Liver (tissue), 9 donors: ENCODE measurements around the gene CD59. TPM values are rescaled to one million over a fixed set of nuclear protein-coding genes. Genes with fewer than 3 reads are reported as not detected.
"Not testable (repeated sequence)": the region's sequence is repeated elsewhere in the genome, so short reads cannot be mapped to it uniquely, and the experiment has no call there.

Experiments
- DNase-seq: peaks from one replicate; pipeline ENCODE4 v3.0.0-alpha.2; 2017; ENCODE audit warnings: low spot score
- H3K27ac ChIP-seq, 2 donors: one replicate each; pipeline ENCODE4 v1.7.0; 2013; ENCODE audit warnings: inconsistent platforms in 2 of 2, low read length in 2 of 2, control low read depth in 1 of 2, low read depth in 1 of 2, mild to moderate bottlenecking in 1 of 2
- H3K27me3 ChIP-seq, 4 donors: one replicate each; pipeline versions ENCODE4 v1.6.1 to v1.7.0; 2013; ENCODE audit warnings: low read length in 3 of 4, inconsistent platforms in 1 of 4, mild to moderate bottlenecking in 1 of 4, moderate library complexity in 1 of 4; ENCODE audit not compliant: control insufficient read depth in 4 of 4, insufficient read depth in 4 of 4
- H3K36me3 ChIP-seq, 4 donors: one replicate each; pipeline versions ENCODE4 v1.6.1 to v1.7.0; 2013; ENCODE audit warnings: low read length in 3 of 4, mild to moderate bottlenecking in 3 of 4, low read depth in 1 of 4, moderate library complexity in 1 of 4; ENCODE audit not compliant: control insufficient read depth in 4 of 4, insufficient read depth in 3 of 4
- H3K4me1 ChIP-seq, 4 donors: one replicate each; pipeline versions ENCODE4 v1.6.1 to v1.7.0; 2013; ENCODE audit warnings: low read length in 3 of 4, mild to moderate bottlenecking in 3 of 4, moderate library complexity in 1 of 4; ENCODE audit not compliant: control insufficient read depth in 4 of 4, insufficient read depth in 4 of 4
- H3K4me3 ChIP-seq, 3 donors: one replicate each; pipeline versions ENCODE4 v1.6.1 to v1.7.0; 2013; ENCODE audit warnings: low read length in 3 of 3, control low read depth in 1 of 3, low read depth in 1 of 3, mild to moderate bottlenecking in 1 of 3
- H3K9ac ChIP-seq, 2 donors: one replicate each; pipeline ENCODE4 v1.7.0; 2013; ENCODE audit warnings: low read length in 2 of 2, mild to moderate bottlenecking in 2 of 2, moderate library complexity in 2 of 2, control low read depth in 1 of 2, low read depth in 1 of 2
- H3K9me3 ChIP-seq, 4 donors: one replicate each; pipeline versions ENCODE4 v1.6.1 to v1.7.0; 2013; ENCODE audit warnings: low read length in 3 of 4; ENCODE audit not compliant: control insufficient read depth in 4 of 4
- EGR1 ChIP-seq, 2 donors: IDR thresholded peaks; 2 replicates each; pipeline ENCODE4 v1.6.1; 2016 to 2018; ENCODE audit warnings: antibody characterized with exemption in 2 of 2, low read depth in 2 of 2
- FOXA1 ChIP-seq: IDR thresholded peaks from 2 replicates; pipeline ENCODE4 v1.6.1; 2016; ENCODE audit warnings: antibody characterized with exemption
- FOXA2 ChIP-seq: IDR thresholded peaks from 2 replicates; pipeline ENCODE4 v1.6.1; 2016; ENCODE audit warnings: antibody characterized with exemption
- GABPA ChIP-seq, 2 donors: IDR thresholded peaks in 1 of 2; conservative IDR thresholded peaks in 1 of 2; 2 replicates each; pipeline ENCODE4 v1.6.1; 2016; ENCODE audit warnings: antibody characterized with exemption in 2 of 2, mild to moderate bottlenecking in 1 of 2, moderate library complexity in 1 of 2
- HNF4A ChIP-seq, 2 donors: conservative IDR thresholded peaks; 2 replicates each; pipeline ENCODE4 v1.6.1; 2016; ENCODE audit warnings: antibody characterized with exemption in 2 of 2, mild to moderate bottlenecking in 2 of 2
- HNF4G ChIP-seq: IDR thresholded peaks from 2 replicates; pipeline ENCODE4 v1.6.1; 2016; ENCODE audit warnings: antibody characterized with exemption
- MAX ChIP-seq: IDR thresholded peaks from 2 replicates; pipeline ENCODE4 v1.6.1; 2016; ENCODE audit warnings: antibody characterized with exemption
- NR2F2 ChIP-seq: IDR thresholded peaks from 2 replicates; pipeline ENCODE4 v1.6.1; 2016; ENCODE audit warnings: antibody characterized with exemption
- RXRA ChIP-seq, 2 donors: IDR thresholded peaks; 2 replicates each; pipeline ENCODE4 v1.6.1; 2017 to 2018; ENCODE audit warnings: antibody characterized with exemption in 2 of 2, mild to moderate bottlenecking in 1 of 2
- TAF1 ChIP-seq: conservative IDR thresholded peaks from 2 replicates; pipeline ENCODE4 v1.6.1; 2016; ENCODE audit warnings: antibody characterized with exemption, mild to moderate bottlenecking
- WGBS: extraction: QIAGEN DNeasy Blood & Tissue Kit; methylation state at CpG from one replicate; pipeline ENCODE4 v1.1.7; 2013; 5-methylcytosine and 5-hydroxymethylcytosine counted together
- polyA plus RNA-seq, 2 donors: library from polyadenylated mRNA; stranded (reverse) in 1 of 2; unstranded in 1 of 2; fragments of 200-250 nt in 1 of 2; fragments of >200 nt in 1 of 2; fragmentation: Nextera tagmentation in 1 of 2; extraction: Ambion mirVana in 1 of 2; gene quantifications; one replicate each; pipeline versions ENCODE4 v1.2.1 to v1.2.3, GENCODE V29; 2013 to 2015
- total RNA-seq, 2 donors: library from RNA; depleted of rRNA; stranded (reverse); fragments of >200 nt; gene quantifications; one replicate each; pipeline ENCODE4 v1.2.3, GENCODE V29; 2014
- TF ChIP-seq, protein P1 (sequence below): IDR thresholded peaks from 2 replicates; pipeline ENCODE4 v1.6.1; 2016; ENCODE audit warnings: antibody characterized with exemption, mild to moderate bottlenecking
- donor health status: healthy.
- donor health status: healthy.
- donor health status: healthy.
- donor health status: healthy.
- donor health status: healthy.

Gene CD59
- total and polyA plus RNA-seq, 4 donors, result 74.2 to 181 (median 130) TPM

DNA sequence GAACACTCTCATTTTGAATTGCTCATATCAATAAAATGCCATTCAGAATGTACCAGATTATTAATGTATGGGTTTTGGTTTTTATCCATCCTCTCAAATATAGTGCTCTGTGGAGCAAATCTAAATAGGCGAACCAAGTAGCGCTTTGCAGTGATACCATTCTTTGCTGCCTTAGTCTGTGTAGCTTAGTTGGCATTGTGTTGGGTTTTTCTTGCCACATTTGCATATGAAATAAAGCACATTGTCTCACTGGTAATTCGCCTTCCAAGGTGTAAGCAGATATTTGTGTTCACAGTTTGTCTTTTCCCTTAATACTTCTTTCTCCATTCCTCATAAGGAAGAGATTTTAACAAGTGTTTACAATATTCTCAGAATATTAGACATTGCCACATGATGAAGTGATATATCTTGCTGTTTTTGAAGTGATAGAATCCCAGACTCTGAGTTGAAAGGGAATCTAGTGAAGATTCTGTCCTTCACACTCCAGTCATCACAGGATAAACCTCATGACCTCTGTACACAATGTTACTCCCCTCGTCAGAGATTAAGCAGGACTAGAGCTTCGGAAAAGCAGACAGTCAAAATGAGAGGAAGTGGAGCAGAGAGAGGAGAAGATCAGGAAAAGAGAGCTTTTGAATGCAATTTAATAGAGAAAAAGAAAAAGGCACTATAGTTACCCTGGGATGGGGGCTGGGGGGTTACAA is 52.1 kb downstream of the CD59 start:
- Histone ChIP-seq H3K9me3 (no peaks in the 10 kb centered on the region), H3K9ac (no peak overlapping the region), H3K27ac (no peak overlapping the region), H3K4me1 (no peaks in the 10 kb centered on the region), H3K36me3 (no peaks in the 10 kb centered on the region), H3K4me3 (no peak overlapping the region), H3K27me3 (peaks cover 0 to 2% (median 0%) of the 10 kb centered on the region in 4 donors)
- TF ChIP-seq, protein P1, sequence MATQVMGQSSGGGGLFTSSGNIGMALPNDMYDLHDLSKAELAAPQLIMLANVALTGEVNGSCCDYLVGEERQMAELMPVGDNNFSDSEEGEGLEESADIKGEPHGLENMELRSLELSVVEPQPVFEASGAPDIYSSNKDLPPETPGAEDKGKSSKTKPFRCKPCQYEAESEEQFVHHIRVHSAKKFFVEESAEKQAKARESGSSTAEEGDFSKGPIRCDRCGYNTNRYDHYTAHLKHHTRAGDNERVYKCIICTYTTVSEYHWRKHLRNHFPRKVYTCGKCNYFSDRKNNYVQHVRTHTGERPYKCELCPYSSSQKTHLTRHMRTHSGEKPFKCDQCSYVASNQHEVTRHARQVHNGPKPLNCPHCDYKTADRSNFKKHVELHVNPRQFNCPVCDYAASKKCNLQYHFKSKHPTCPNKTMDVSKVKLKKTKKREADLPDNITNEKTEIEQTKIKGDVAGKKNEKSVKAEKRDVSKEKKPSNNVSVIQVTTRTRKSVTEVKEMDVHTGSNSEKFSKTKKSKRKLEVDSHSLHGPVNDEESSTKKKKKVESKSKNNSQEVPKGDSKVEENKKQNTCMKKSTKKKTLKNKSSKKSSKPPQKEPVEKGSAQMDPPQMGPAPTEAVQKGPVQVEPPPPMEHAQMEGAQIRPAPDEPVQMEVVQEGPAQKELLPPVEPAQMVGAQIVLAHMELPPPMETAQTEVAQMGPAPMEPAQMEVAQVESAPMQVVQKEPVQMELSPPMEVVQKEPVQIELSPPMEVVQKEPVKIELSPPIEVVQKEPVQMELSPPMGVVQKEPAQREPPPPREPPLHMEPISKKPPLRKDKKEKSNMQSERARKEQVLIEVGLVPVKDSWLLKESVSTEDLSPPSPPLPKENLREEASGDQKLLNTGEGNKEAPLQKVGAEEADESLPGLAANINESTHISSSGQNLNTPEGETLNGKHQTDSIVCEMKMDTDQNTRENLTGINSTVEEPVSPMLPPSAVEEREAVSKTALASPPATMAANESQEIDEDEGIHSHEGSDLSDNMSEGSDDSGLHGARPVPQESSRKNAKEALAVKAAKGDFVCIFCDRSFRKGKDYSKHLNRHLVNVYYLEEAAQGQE, result no peak
- no peak for TF ChIP-seq TAF1
- TF ChIP-seq FOXA2, result no peak
- no peak for TF ChIP-seq FOXA1
- WGBS, result 77% methylated on average over 5 of the region's 5 CpGs
- DNase-seq, result no peak

DNA sequence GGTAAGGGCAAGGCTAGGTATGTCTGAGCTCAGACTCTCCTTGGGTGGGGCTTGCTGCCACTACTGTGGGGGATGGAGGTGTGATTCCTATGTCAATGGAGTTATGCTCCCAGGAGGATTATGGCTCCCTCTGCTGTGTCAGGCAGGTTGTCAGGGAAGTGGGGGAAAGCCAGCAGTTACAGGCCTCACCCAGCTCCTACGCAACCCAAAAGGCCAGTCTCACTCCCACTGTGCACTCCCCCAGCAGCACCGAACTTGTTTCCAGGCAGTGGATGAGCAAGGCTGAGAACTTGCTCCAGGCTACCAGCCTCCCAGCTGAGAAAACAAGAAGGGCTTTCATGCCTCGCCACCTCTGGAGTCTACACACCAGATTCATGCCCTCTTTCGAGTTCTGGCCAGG is 53.8 kb downstream of the CD59 start:
- TF ChIP-seq HNF4G (no peak), NR2F2 (no peak), FOXA1 (no peak), GABPA (IDR thresholded peaks at IDR 0.05 in 1 of 2, conservative IDR thresholded peaks at IDR 0.05 in 1 of 2) (no peak)
- TF ChIP-seq, protein P1, result no peak
- no peaks in the 10 kb centered on the region for H3K9me3 ChIP-seq
- peaks cover 0 to 2% (median 0%) of the 10 kb centered on the region in 4 donors for H3K27me3 ChIP-seq
- H3K9ac ChIP-seq, result no peak overlapping the region
- 88% methylated on average over 4 of the region's 4 CpGs for WGBS
- no peaks in the 10 kb centered on the region for H3K4me1 ChIP-seq
- no peaks in the 10 kb centered on the region for H3K36me3 ChIP-seq
- no peak overlapping the region for H3K27ac ChIP-seq
- DNase-seq, result no peak
- H3K4me3 ChIP-seq, result no peak overlapping the region

- Histone ChIP-seq H3K4me3 (no peak overlapping the region), H3K36me3 (no peaks in the 10 kb centered on the region), H3K9ac (no peak overlapping the region), H3K9me3 (no peaks in the 10 kb centered on the region), H3K4me1 (no peaks in the 10 kb centered on the region), H3K27ac (no peak overlapping the region), H3K27me3 (peaks cover 0 to 2% (median 0%) of the 10 kb centered on the region in 4 donors)
- no peak for DNase-seq
- no peak for TF ChIP-seq EGR1 (IDR thresholded peaks at IDR 0.05; ENCODE audit: low read depth in 2 of 2)
- no peak for TF ChIP-seq RXRA (IDR thresholded peaks at IDR 0.05)
- TF ChIP-seq MAX, result no peak
- TF ChIP-seq NR2F2, result no peak
- no peak for TF ChIP-seq HNF4A (conservative IDR thresholded peaks at IDR 0.05)
- 92% methylated on average over 3 of the region's 3 CpGs for WGBS
Measured at GRCh38 chr11:33682019-33682418, 54.2 kb downstream of the CD59 start.

- H3K9me3 ChIP-seq, H3K27me3 ChIP-seq, H3K36me3 ChIP-seq, DNase-seq, H3K4me1 ChIP-seq, H3K4me3 ChIP-seq, H3K9ac ChIP-seq, H3K27ac ChIP-seq: not testable (repeated sequence)
- WGBS, result 84% methylated on average over 1 of the region's 1 CpG
Measured at GRCh38 chr11:33678616-33679015, 57.6 kb downstream of the CD59 start.
